CD4-positive, alpha-beta T cell treated with Interferon alpha-2 for 1 hour (primary cell): ENCODE data around the gene CEP72.
A peak's percentile ranks its signal among the peaks of the same experiment; 100 is the strongest.

Source experiments
- DNase-seq, 2 donors: peaks; one replicate each; pipeline ENCODE4 v3.0.0-alpha.2; 2020 to 2022

CEP72 gene

DNA sequence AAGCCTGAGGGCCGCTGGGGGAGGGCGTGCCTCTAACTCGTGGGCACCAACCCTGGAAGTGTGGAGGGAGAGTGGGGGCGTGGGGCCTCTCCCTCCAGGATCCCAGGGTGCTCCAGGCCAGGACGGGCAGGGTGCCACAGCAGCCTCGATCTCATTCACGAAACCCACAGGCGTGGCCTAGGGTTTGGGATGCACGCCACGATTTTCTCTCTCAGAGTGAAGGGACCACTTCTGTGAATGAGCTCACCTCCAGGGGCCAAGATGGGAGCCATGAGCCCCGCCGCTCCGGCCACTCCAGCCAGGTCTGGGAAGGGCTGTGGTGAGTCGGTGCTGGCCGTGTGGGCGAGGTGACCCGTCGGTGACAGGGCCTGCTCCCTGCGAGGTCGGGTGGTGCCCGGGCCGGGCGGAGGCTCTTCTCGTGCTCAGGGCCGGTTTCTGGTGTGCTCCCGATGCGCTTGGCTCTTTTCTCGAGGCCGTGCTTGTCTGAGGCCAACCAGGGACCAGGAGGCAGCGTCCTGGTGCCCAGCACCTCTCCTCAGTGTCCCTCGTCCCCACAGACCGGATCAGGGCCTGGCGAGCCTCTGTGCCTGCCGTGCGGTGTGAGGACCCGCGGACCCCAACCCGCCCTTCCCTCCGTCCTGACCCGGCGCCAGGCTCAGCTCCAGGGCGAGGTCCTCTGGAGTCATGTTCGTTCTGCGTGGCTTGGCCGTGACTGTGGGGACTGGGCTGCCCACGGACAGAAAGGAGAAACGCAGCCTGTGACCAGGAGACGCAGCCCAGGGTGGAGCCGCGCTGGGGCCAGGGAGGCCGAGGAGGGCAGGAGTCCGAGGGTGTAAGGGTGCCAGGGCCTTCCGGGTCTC is 50.0 kb downstream of the CEP72 start:
- DNase-seq: no peak

DNA sequence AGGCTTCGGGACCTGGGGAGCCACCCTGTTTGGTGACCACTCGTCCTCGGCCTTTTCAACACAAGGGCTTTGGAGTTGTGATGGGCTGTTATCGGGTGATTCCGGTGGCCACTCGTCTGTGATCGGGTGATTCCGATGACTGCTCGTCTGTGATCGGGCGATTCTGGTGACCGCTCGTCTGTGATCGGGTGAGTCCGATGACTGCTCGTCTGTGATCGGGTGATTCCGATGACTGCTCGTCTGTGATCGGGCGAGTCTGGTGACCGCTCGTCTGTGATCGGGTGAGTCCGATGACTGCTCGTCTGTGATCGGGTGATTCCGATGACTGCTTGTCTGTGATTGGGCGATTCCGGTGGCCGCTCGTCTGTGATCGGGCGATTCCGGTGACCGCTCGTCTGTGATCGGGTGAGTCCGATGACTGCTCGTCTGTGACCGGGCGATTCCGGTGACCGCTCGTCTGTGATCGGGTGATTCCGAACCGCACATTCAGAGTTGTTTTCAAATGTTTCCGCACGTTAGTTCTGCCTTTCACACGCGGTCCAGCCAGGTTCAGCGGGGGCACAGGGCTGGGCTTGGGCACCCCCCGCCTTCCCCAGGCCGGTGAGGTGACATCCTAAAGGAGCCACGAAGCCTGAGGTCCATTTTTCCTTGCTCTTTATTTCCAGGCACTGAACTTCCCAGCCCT is 50.8 kb downstream of the CEP72 start:
- DNase-seq: no peak

DNA sequence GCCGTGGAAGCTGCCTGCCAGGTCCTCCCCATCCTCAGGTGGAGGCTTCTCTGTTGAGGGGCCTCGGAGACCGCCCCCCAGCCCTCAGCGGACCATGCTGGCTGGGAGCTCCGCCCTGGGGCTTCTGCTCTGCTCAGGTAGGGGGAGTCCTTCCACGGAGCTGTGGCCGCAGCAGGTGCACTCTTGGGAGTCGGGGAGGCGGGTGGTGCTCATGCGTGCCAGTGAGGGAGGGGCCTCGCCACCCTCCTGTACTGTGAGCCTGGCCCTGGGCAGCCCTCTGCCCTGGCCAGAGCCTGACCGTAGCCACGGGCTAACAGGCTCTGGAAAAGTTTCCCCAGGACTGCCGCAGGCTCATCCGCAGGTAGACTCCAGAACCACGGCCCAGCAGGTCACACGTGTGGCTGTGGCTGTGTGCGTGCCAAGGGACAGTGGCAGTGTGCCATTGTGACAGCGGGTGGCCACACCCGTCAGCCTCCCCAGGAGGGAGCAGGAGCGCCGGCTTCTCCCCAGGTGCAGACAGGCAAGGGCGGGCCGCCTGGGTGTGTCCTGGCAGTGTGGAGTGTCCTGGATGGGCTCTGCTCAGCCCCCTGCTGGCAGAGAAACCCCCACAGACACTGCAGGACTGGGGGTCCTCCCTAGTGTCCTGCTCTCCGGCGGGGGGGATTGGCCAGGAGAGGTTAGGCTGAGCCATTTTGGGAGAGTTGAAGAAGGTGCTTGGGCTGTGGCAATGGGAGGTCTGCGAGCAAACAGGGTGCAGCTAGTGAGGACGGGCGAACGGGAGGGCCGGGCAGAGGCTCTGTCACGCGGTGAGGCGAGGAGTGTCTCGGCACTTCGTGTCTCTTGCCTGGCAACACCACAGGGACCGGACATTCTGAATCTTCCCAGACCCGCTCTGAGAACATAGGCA is 51.5 kb downstream of the CEP72 start:
- no peak for DNase-seq

DNA sequence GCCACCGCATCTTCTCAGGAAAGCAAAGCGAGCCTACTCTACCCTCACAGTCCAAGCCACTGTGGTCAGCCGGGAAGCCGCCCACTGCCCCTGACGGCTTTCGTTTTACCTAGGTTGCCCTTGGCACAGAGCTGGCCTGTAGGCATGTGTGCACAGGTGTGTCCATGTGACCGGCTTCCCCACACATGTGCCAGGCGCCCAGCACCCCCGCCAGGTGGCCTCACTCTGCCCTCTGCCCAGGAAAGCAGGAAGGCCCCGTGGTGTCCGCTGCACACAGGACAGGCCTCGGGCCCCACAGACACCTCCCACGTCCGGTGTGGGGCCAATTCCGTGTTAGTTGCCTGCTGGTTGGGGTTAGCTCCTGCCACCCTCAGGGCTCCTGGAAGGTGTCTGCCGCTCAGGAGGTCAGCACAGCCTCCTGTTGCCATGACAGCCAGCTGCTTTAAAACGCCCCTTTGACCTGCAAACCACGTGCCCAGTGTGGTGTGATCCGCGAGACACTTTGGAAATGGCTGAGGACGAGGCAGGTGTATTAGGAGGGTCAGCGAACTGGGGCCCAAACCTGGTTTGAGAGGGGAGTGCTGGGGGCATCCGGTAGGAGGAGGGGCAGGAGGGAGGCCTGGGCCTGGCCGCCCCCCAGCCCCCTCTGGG is 52.3 kb downstream of the CEP72 start:
- DNase-seq: no peak

DNA sequence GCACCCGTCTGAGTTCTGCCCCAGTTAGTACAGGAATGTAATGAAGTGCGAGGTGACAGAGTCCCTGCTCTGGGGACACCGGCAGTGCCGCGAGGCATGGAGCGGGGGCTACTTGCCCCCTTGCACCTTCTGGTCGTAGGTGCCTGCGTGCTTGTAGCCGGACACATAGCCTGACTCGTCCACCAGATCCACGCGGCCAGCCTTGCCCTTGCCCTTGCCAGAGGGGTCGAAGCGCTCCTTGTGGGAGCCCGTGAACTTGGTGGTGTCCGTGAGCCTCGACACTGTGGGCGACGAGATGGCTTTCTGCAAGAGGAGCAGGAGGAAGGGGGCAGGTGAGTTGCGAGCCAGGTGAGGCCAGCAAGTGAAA is 52.8 kb downstream of the CEP72 start:
- no peak for DNase-seq

DNA sequence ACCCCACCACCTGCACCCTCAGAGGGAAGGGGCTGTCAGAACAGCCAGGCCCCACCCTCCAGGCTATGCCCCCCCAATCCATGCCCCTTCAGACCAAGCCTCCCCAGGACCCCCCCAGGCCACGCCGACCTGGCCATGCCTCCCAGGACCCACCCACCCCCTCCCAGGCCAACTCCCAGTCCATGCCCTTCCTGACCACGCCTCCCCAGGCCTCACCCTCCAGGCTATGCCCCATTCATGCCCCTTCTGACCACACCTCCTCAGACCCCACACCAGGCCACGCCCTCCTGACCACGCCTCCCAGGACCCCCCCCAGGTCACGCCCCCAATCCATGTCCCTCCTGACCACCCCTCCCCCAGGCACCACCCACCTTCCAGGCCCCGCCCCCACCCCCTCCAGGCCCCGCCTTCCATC is 53.4 kb downstream of the CEP72 start:
- no peak for DNase-seq

DNA sequence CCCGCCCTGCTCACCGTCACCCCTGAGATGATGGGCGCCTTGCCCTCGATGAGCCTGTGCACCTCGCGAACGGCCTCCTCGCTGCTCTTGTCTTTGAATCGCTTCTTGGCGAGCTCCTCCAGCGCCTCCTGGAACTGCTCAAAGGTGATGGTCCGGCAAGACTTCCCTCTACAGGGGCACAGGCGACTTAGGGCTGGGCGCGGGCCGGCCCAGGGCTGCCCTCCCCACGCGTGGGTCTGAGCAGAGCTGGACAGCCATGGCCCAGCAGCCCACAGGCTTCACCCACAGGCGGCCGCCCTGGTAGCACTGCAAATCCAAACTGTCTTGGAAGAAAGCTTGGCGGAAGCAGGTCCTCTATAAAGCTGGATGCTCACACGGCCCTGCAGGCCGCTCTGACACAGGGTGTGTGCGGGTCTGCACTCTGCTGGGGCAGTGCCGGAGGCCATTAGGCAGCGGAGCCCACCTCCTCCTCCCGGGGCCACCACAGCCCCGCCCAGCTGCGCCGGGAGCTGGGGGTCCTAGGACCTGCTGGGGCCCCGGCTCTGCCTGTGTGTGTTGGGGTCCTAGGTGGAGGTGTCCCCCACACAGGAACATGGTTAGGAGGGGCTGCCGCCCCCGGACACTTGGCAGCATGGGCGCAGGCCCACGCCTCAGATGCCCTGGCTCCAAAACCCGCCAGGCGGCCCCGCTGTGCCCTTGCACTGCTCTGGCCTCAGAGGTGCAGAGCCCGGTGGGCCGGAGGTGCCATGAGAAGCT is 54.0 kb downstream of the CEP72 start:
- no peak for DNase-seq

DNA sequence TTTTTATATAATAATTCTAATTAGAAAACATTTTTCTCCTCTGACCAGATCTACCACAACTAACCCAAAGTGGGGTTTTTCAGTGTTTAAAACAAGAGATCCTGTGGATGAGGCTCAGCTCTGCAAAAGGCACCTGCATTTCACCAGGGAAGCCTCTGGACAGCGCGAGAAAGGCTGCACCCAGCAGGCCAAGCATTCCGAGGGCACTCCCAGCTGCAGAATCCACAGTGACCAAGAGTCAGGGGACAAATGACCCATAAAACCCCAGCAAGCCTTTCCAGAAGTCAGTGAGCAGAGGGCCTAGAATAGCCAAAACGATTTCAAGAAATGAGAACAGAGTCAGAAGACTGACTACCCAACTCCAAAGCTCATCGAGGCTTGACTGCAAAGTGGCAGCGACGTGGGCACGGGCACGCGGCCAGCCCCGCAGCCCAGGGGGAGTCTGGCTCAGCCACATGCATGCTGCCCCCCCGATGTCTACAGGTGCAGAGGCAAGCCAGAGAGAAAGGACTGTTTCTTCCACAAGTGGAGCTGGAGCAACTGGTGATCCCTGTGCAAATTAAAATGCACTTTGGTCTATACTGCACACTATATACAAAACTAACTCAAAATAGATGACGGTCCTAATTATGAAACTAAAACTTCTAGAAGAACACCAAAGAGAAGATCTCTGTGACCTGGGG is 54.8 kb downstream of the CEP72 start:
- no peak for DNase-seq

DNA sequence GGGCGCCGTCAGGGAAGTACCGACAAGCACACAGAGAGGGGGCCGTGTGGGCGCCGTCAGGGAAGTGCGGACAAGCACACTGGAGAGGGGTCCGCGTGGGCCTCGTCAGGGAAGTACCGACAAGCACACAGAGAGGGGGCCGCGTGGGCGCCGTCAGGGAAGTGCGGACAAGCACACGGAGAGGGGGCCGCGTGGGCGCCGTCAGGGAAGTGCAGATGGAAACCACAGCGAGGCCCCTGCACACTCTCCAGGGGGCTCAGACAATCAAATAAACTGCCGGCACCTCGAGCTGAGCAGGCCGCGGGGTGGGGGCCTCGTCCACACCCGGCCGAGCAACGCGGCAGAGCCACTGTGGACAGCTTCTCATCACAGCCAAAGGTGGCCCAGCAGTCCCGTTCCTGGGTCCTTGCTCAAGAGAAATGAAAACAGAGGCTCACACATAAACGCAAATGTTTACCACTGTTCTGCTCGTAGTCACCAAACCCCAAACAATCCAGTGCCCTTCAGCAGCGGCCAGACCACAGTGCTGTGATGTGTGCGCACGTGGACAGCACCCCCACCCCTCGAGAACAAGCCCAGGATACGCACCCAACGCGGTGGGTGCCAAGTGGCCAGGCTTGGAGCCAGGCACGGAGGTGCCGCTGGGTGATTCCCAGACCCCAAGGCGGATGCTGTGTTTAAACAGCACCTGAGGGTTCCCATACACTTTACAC is 56.3 kb downstream of the CEP72 start:
- no peak for DNase-seq

DNA sequence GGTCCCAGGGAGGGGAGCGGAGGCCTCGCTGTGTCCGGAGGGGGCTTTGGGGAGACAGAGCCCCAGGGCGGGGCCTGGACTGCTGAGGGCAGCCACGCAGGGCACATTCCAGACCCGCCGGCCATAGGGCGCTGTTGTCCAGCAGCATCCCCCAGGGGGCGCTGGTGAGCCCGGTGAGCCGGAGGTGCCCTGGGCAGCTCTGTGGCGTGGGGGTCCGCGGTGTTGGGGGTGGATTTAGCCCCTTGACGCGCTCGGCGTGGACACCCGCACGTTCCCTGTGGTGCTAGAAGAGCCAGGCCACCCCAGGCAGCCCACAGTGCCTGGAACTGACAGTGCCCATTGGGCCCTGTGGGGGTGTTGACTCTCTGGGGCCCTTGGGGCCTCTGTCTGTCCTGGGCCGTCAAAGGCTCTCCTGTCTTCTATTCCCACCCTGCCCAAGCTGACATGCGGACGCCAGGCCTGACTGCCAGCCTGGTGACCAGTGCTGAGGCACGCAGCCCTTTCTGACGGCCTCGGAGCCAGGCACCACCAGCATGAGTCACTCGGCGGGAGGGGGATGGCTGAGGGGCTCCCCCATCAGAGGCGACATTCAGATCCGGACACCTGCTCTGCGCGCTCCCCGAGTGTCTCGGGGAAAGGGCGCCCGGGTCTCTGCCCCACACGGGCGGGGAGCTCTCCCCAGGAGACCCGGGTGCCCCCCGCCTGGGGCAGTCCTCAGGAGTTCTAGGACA is 57.1 kb downstream of the CEP72 start:
- DNase-seq: peak in 1 of 2 donors; percentile 53

DNA sequence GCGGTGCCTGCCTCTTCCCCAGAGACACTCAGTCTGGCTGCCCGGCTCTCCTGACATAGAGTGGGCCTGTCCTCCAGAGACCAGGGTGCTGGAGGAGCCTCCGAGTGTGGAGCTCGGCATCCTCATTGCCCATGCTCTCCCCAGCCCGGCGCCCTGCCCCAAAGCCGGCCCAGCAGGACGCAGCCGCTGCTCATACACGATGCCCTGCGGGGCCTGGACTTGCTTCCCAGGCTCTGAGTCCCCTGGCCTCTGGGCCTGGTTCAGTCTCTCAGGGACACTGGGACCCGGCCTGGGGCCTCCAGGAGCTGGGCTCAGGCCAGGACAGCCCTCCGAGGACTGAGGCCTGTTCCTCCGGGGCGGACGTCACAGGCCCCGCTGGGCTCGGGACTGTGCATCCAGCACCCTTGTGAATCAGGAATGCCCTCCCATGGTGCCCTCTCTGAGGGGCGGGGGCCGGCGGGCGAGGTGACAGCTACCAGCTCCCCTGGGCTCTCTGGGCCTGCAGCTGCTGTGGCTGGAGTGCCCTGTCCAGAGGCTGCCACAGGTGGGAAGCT is 57.8 kb downstream of the CEP72 start:
- DNase-seq: no peak

DNA sequence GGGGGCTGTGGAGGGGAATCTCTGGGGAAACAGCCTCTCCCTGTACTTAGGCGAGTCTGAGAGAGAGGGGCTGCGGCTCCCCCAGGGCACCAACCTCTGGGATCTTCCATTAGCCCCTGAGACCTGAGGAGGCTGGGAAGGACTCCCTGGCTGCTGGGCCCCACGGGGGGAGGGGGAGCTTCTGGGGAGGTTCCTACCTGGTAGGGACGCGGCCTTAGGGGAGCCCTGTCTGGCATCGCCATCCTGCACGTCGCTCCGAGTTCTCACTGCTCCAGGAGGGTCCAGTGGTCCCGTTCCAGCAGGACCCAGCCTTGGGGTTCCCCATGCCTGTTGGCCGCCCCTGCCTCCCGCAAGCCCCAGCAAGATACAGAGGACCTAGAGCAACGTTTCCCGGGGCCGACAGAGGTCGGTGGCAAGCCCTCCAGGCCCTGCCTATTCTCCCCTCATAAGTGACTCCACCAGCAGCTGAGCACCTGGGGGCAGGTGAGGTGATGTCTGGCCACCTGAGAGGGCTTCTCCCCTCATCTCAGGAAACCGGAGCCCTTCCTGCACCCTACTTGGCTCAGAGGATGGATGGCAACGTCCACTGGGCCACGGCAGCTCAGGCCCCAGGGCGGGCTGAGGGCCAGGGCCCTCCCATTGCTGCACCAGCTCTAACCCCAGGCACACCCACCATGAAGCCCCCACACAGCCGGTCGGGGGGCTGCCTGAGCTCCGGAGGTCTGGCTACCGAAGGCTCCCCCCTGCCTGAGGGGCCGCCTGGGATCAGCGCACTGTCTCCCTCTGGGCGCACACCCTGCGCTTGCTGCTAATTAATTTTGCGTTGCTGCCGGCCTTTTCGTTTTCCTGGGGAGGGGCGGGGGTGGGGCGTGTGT is 58.5 kb downstream of the CEP72 start:
- no peak for DNase-seq

DNA sequence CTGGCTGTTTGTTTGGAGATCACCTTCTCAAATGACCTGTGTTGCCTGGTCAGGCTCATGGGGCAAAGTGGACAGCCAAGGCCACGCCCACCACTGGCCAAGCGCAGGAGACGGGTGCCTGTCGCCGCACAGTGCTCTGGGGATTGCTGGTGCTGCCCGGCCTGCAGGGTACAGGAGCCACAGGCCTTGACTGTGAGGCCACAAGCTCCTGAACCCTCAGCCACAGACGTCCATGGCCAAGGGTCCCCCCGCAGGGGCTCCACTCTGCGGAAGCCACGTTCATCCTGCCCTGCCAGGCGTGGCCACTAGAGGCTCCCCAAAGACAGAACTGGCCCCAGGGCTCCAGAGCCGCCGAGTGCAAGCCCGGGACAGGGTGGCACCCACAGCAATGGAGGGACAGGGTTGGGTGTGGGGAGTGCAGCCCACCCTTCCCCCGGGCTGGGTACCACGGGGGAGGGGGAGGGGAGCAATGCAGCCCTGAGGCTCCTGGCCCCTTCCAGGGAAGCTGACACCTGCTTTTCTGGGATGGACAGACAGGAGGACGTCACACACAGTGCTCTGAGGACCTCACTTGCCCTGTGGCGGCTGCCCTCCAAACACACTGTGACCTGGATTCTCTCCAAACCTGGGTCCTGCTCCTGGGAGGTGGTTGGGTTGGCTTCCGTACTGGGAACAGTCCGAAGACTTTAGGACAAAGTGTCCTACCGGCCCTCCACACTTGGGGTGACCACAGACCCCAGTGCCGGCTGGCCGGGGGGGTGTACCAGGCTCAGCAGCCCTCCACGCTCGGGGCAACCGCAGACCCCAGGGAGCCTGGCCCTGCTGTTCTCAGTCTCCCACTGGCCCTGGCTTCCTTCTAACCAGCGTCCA is 59.6 kb downstream of the CEP72 start:
- peak; percentile 60 to 75 for DNase-seq

DNA sequence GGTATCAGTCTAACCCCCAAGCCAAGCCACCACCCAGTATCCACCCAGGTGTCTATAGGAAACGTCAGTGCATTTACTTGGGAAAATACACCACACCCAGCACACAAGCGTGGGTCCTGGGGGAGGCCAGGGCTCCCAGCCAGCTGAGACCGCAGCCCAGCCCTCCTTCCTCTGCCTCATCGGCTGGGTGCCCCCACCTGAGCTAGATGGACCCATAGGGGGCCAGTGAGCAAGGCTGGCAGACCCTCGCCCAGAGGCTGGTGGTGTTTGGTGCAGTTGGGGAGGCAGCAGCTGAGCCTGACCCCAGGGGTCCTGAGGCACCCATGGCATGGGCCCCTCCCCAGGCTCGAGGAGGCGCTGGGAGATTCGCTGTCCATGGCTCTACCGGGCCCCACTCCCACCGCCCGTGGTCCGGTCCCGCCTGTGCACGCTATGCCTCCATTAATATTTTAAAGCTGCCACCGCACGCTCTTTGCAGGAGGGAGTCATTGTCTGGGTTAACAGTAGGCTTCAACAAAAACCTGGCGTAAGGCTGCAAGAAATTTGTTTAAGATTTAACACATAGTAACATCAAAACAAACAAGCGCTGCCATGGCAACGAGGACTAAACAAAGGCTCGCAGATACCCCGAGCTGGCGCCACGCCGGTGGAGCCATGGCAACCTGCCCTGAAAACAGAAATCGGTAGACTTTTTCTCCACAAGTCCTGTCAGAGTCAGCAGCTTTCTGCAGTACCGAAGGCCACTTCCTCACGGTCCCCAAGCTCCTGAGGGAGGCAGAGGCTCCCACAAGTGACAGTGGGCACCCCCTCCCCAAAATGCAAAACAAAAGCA is 60.4 kb downstream of the CEP72 start:
- peak; percentile 80 to 88 for DNase-seq

DNA sequence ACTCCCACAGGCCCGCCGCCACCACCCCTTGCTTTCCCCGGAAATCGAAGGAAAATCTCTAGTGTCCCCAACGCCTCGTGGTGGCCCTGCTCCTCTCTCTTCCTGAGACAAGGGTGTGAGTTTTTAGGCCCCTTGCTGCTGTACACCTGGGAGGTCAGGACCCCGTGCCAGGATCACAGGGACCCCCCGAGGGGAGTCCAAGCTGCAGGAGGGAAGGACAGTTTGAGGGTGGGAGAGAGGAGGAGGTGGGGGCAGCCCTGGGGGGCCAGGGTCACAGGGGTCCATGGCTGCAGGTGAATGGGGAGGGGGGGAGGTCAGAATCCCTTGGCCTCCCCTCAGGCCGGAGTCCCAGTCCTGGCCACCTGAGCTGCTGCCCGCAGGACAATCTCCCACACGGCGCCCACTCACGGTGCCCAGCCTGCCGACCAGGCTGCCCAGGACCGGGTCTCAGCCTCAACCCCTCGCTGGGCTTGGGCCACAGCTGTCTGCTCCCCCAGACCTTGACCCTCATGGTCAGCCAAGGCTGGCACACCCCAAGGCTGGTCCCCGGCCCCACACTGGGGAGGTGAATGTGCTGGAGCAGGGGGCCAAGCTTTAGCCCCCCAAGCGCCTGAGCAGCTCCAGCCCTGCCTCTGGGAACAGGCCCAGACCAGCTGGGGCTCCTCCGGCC is 61.2 kb downstream of the CEP72 start:
- no peak for DNase-seq
